T follicular helper cell (primary cell): ENCODE measurements around the gene UPK2.
"Not testable (repeated sequence)": the region's sequence is repeated elsewhere in the genome, so short reads cannot be mapped to it uniquely, and the experiment has no call there.

Source experiments
- DNase-seq: peaks from one replicate; pipeline ENCODE4 v3.0.0-alpha.2; 2020; ENCODE audit warnings: low read depth

UPK2 gene

GRCh38 chr11:118938491-118939403 is 17.4 kb upstream of the UPK2 start:
- DNase-seq = no peak

GRCh38 chr11:118939404-118939915 is 16.6 kb upstream of the UPK2 start:
- no peak for DNase-seq

GRCh38 chr11:118939953-118940598 is 16.0 kb upstream of the UPK2 start:
- peak; percentile 24 for DNase-seq

- DNase-seq = no peak
These were observed 9.0 kb upstream of the UPK2 start for GRCh38 chr11:118947091-118947490.

- no peak for DNase-seq
These were observed 8.1 kb upstream of the UPK2 start for GRCh38 chr11:118948000-118948399.

- DNase-seq = no peak
These were observed 2.8 kb upstream of the UPK2 start for GRCh38 chr11:118953265-118953664.

GRCh38 chr11:118953976-118954375 is 2.1 kb upstream of the UPK2 start:
- DNase-seq = not testable (repeated sequence)

GRCh38 chr11:118956847-118957469 is 860 bp downstream of the UPK2 start:
- DNase-seq = no peak

- DNase-seq = no peak
These were observed 1.5 kb downstream of the UPK2 start for GRCh38 chr11:118957549-118957948.

GRCh38 chr11:118957968-118958367 is 1.9 kb downstream of the UPK2 start:
- DNase-seq = no peak

GRCh38 chr11:118958577-118958976 is 2.5 kb downstream of the UPK2 start:
- no peak for DNase-seq

- DNase-seq = no peak
These were observed 5.1 kb downstream of the UPK2 start for GRCh38 chr11:118961189-118961588.

GRCh38 chr11:118961591-118961990 is 5.5 kb downstream of the UPK2 start:
- DNase-seq = no peak

- DNase-seq = not testable (repeated sequence)
These were observed 13.4 kb downstream of the UPK2 start for GRCh38 chr11:118969508-118969907.

GRCh38 chr11:118971646-118972045 is 15.5 kb downstream of the UPK2 start, which contains the start of gene FOXR1:
TSS of gene FOXR1 (plus strand) at chr11:118971761. CDS start at chr11:118971932, 171 bp downstream.
- DNase-seq = no peak

- no peak for DNase-seq
These were observed 17.9 kb downstream of the UPK2 start for GRCh38 chr11:118973985-118974384.

GRCh38 chr11:118975771-118976709 is 19.9 kb downstream of the UPK2 start:
- no peak for DNase-seq

- DNase-seq = no peak
These were observed 23.3 kb downstream of the UPK2 start for GRCh38 chr11:118979434-118979833.

- no peak for DNase-seq
These were observed 24.2 kb downstream of the UPK2 start for GRCh38 chr11:118980191-118980881.

GRCh38 chr11:118984337-118984736 is 28.2 kb downstream of the UPK2 start:
- not testable (repeated sequence) for DNase-seq

- no peak for DNase-seq
These were observed 28.7 kb downstream of the UPK2 start for GRCh38 chr11:118984825-118985224.
